Measurements from ENCODE around the gene ZBTB12.
A peak's percentile ranks its signal among the peaks of the same experiment; 100 is the strongest.

GRCh38 chr6:31879901-31880300 is 22.0 kb downstream of the ZBTB12 start:
- TF ChIP-seq EP300 (IDR thresholded peaks at IDR 0.05; ENCODE audit: borderline replicate concordance in 1 of 2, control insufficient read depth in 1 of 2, low read depth in 2 of 2, low read length in 2 of 2) (no peak), CTCF (IDR thresholded peaks at IDR 0.05 in 2 of 3, conservative IDR thresholded peaks at IDR 0.05 in 1 of 3; ENCODE audit: control insufficient read depth in 2 of 3, extremely low read depth in 1 of 3, insufficient read depth in 1 of 3, low read depth in 3 of 3, low read length in 3 of 3) (no peak), POLR2AphosphoS5 (IDR thresholded peaks at IDR 0.05; ENCODE audit: low read length) (no peak), POLR2A (IDR thresholded peaks at IDR 0.05; ENCODE audit: low read depth, low read length) (0 out of 2 replicates have a peak, but pooled peaks have one; percentile 10), KDM1A (IDR thresholded peaks at IDR 0.05; ENCODE audit: borderline replicate concordance) (no peak), ZNF274 (IDR thresholded peaks at IDR 0.05; ENCODE audit: insufficient read depth, insufficient read length) (no peak)

All from GM12878 (cell line).